NCI-H524 treated with DMSO at 0.1 percent for 48 hours (cell line): Measurements from ENCODE around the gene LIPM.

Experiments used
- DNase-seq: peaks from one replicate; lab custom pipeline; 2025; lab: John Stamatoyannopoulos, UW

The LIPM gene

GRCh38 chr10:88802523-88803285 lies at the start of gene LIPM:
Gene LIPM (plus strand): TSS chr10:88802730. CDS start chr10:88802897, 167 bp downstream.
- DNase-seq = no peak

GRCh38 chr10:88754287-88754686 lies 48.2 kb upstream of the LIPM start:
- no peak for DNase-seq

- no peak for DNase-seq
Measured at GRCh38 chr10:88755753-88756152, 46.8 kb upstream of the LIPM start.

GRCh38 chr10:88756660-88757059 lies 45.9 kb upstream of the LIPM start:
- DNase-seq = no peak

- DNase-seq = no peak
Measured at GRCh38 chr10:88759366-88760101, 43.0 kb upstream of the LIPM start, which contains the start of gene LIPN. Gene LIPN (plus strand): TSS chr10:88760020. CDS start chr10:88761406, 1,386 bp downstream.

- no peak for DNase-seq
Measured at GRCh38 chr10:88762906-88763305, 39.6 kb upstream of the LIPM start.

GRCh38 chr10:88763441-88763840 lies 39.1 kb upstream of the LIPM start:
- DNase-seq = no peak

- DNase-seq = no peak
Measured at GRCh38 chr10:88764110-88764509, 38.4 kb upstream of the LIPM start.

GRCh38 chr10:88765816-88766215 lies 36.7 kb upstream of the LIPM start:
- no peak for DNase-seq

GRCh38 chr10:88769384-88769783 lies 33.1 kb upstream of the LIPM start:
- no peak for DNase-seq

GRCh38 chr10:88781206-88781605 lies 21.3 kb upstream of the LIPM start:
- no peak for DNase-seq

- DNase-seq = no peak
Measured at GRCh38 chr10:88782222-88782621, 20.3 kb upstream of the LIPM start.

- DNase-seq = no peak
Measured at GRCh38 chr10:88783724-88784123, 18.8 kb upstream of the LIPM start.

GRCh38 chr10:88786032-88786770 lies 16.3 kb upstream of the LIPM start:
- no peak for DNase-seq

- no peak for DNase-seq
Measured at GRCh38 chr10:88787463-88787862, 15.1 kb upstream of the LIPM start.

GRCh38 chr10:88788924-88789323 lies 13.6 kb upstream of the LIPM start:
- DNase-seq = no peak

GRCh38 chr10:88791924-88792323 lies 10.6 kb upstream of the LIPM start:
- DNase-seq = no peak

- DNase-seq = no peak
Measured at GRCh38 chr10:88792661-88793060, 9.9 kb upstream of the LIPM start.

GRCh38 chr10:88793712-88794299 lies 8.7 kb upstream of the LIPM start:
- no peak for DNase-seq

- no peak for DNase-seq
Measured at GRCh38 chr10:88794731-88795130, 7.8 kb upstream of the LIPM start.

- peak; percentile 22 for DNase-seq
Measured at GRCh38 chr10:88800152-88801125, 2.1 kb upstream of the LIPM start.
